Body of pancreas (tissue), 4 donors: ENCODE measurements around the gene ASMTL. TPM values are rescaled to one million over a fixed set of nuclear protein-coding genes. Genes with fewer than 3 reads are reported as not detected.

Source experiments
- ATAC-seq: fragments of 150-250 bp; one replicate; pipeline ENCODE4 v1.9.1; 2016
- DNase-seq, 4 donors: peaks; one replicate each; pipeline ENCODE4 v3.0.0-alpha.2; 2019
- H3K27ac ChIP-seq, 4 donors: fragments of 200-600 bp; sonication (generic); 1 replicate in 3 of 4; 2 replicates in 1 of 4; pipeline versions ENCODE4 v1.5.1 to v1.6.1; 2016 to 2019; ENCODE audit warnings: mild to moderate bottlenecking in 1 of 4, mixed read lengths in 1 of 4, moderate library complexity in 1 of 4
- H3K27me3 ChIP-seq, 2 donors: fragments of 200-600 bp; sonication (generic); one replicate each; pipeline ENCODE4 v1.6.0; 2016; ENCODE audit warnings: mild to moderate bottlenecking in 1 of 2
- H3K36me3 ChIP-seq, 2 donors: fragments of 200-600 bp; sonication (generic); replicated peaks in 1 of 2; 2 replicates each; pipeline ENCODE4 v1.5.1; 2016; ENCODE audit warnings: low read depth in 2 of 2; ENCODE audit not compliant: insufficient read depth in 1 of 2
- H3K4me1 ChIP-seq: fragments of 200-600 bp; sonication (generic); one replicate; pipeline ENCODE4 v1.6.0; 2016
- H3K4me3 ChIP-seq, 2 donors: fragments of 200-600 bp; sonication (generic); 1 replicate in 1 of 2; 2 replicates in 1 of 2; pipeline ENCODE4 v1.5.1; 2016 to 2019
- H3K9me3 ChIP-seq, 3 donors: fragments of 200-600 bp; sonication (generic); 1 replicate in 2 of 3; 2 replicates in 1 of 3; pipeline ENCODE4 v1.5.1; 2016
- POLR2A ChIP-seq, 3 donors: fragments of 450-650 bp; IDR thresholded peaks; one replicate each; pipeline ENCODE4 v1.6.1; 2016; ENCODE audit warnings: antibody characterized with exemption in 3 of 3, mild to moderate bottlenecking in 2 of 3
- WGBS, 2 donors: methylation state at CpG; one replicate each; pipeline ENCODE4 v1.1.5; 2017; 5-methylcytosine and 5-hydroxymethylcytosine counted together
- intact Hi-C: fragments of 100-400 bp; cut with DNase I; formaldehyde crosslinking; loops from one replicate; pipeline ENCODE4 v1.15.1; 2023
- total RNA-seq, 2 donors: library from RNA; depleted of rRNA; stranded (reverse); fragments of >200 nt; gene quantifications; one replicate each; pipeline ENCODE4 v1.1.0, GENCODE V29; 2016
- TF ChIP-seq, protein P1 (sequence below), 7 experiments: fragments of 450-650 bp in 4 of 7; fragments of 200-600 bp in 3 of 7; sonication (generic) in 3 of 7; IDR thresholded peaks; one replicate each; pipeline ENCODE4 v1.5.1; 2016 to 2019; ENCODE audit warnings: antibody characterized with exemption in 7 of 7

ASMTL gene
- total RNA-seq, 2 donors from 2014 or later: 16.5 to 18.9 TPM

GRCh38 chrX:1481636-1482529 is 29.2 kb upstream of the ASMTL start:
- no peaks in the 10 kb centered on the region for H3K9me3 ChIP-seq
- intact Hi-C loops: no loop called here
- H3K27me3 ChIP-seq: no peaks in the 10 kb centered on the region
- no peak overlapping the region for H3K4me3 ChIP-seq
- H3K27ac ChIP-seq: peak overlapping the region in 2 of 4 donors; percentile 14 to 56
- no peaks in the 10 kb centered on the region for H3K36me3 ChIP-seq
- no peaks in the 10 kb centered on the region for H3K4me1 ChIP-seq
- WGBS, 2 donors: 9 to 10% methylated on average over 24 to 26 of the region's 26 CpGs
- DNase-seq (peak; percentile 26 to 77 (median 38)), ATAC-seq (peak; percentile 66)
- TF ChIP-seq, protein P1, sequence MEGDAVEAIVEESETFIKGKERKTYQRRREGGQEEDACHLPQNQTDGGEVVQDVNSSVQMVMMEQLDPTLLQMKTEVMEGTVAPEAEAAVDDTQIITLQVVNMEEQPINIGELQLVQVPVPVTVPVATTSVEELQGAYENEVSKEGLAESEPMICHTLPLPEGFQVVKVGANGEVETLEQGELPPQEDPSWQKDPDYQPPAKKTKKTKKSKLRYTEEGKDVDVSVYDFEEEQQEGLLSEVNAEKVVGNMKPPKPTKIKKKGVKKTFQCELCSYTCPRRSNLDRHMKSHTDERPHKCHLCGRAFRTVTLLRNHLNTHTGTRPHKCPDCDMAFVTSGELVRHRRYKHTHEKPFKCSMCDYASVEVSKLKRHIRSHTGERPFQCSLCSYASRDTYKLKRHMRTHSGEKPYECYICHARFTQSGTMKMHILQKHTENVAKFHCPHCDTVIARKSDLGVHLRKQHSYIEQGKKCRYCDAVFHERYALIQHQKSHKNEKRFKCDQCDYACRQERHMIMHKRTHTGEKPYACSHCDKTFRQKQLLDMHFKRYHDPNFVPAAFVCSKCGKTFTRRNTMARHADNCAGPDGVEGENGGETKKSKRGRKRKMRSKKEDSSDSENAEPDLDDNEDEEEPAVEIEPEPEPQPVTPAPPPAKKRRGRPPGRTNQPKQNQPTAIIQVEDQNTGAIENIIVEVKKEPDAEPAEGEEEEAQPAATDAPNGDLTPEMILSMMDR (IDR thresholded peaks at IDR 0.05): no peak
- TF ChIP-seq POLR2A (IDR thresholded peaks at IDR 0.05): peak in 1 of 3 donors; percentile 21

DNA sequence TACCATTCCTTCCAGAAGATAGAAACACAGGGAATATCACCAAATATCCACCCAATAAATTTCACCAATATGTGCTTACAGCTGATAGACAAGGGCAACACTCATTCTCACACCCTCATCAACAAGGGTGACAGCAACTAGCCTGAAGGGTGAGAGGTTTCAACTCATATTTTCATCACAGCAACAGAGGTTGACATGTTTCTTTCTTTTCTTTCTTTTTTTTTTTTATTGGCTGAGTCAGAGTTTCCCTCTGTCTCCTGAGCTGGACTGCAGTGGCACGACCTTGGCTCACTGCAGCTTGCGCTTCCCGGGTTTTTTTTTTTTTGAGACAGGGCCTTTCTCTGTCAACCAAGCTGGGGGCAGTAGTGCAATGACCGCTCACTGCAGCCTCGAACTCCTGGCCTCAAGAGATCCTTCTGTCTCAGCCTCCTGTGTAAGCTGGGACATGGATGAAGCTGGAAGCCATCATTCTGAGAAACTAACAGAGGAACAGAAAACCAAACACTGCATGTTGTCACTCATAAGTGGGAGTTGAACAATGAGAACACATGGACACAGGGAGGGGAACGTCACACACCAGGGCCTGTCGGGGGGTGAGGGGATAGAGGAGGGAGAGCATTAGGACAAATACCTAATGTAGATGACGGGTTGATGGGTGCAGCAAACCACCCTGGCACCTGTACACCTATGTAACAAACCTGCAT is 27.5 kb upstream of the ASMTL start:
- ATAC-seq (no peak), DNase-seq (no peak)
- H3K4me3 ChIP-seq: no peak overlapping the region
- H3K4me1 ChIP-seq: no peaks in the 10 kb centered on the region
- H3K27me3 ChIP-seq: no peaks in the 10 kb centered on the region
- no peaks in the 10 kb centered on the region for H3K9me3 ChIP-seq
- TF ChIP-seq, protein P1 (IDR thresholded peaks at IDR 0.05): no peak
- TF ChIP-seq POLR2A (IDR thresholded peaks at IDR 0.05): no peak
- 67 to 76% methylated on average over 8 of the region's 8 CpGs for WGBS, 2 donors
- intact Hi-C loops: no loop called here
- no peak overlapping the region for H3K27ac ChIP-seq
- no peaks in the 10 kb centered on the region for H3K36me3 ChIP-seq

DNA sequence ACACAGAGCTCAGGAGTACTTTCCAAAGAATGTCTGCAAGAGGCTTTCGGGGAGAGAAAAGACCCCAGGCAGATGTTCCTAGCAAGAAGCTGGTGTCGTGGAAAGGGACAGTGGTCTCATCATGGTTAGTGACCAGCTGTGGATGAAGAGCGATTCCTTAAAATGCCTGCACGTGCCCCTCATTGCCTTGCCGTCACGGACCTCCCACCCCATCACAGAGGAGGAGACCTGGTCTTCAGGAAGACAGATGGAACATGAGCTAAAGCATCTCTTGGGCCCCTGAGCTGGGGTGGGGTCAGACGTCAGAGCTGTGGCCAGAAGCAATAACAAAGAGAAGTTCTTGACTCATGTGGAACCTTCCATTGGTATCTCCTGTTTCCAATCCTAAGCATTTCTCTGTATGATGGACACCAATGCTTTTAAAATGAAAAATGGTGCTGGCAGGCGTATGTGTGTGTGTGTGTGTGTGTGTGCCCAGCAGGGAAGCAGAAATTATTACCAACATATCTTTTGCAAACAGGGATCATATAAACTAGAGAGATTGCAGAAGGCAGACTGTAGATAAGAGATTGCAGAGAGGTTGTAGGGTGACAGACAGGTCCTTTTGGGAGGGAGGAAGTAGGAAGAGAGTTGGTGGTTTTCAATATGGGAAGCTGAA is 25.2 kb upstream of the ASMTL start:
- WGBS, 2 donors: 53 to 54% methylated on average over 8 of the region's 8 CpGs
- Histone ChIP-seq H3K9me3 (no peaks in the 10 kb centered on the region), H3K27me3 (no peaks in the 10 kb centered on the region), H3K27ac (no peak overlapping the region), H3K4me3 (no peak overlapping the region), H3K4me1 (no peaks in the 10 kb centered on the region), H3K36me3 (no peaks in the 10 kb centered on the region)
- TF ChIP-seq, protein P1 (IDR thresholded peaks at IDR 0.05): no peak
- no peak for TF ChIP-seq POLR2A (IDR thresholded peaks at IDR 0.05)
- DNase-seq (no peak), ATAC-seq (no peak)
- intact Hi-C loops: no loop called here

DNA sequence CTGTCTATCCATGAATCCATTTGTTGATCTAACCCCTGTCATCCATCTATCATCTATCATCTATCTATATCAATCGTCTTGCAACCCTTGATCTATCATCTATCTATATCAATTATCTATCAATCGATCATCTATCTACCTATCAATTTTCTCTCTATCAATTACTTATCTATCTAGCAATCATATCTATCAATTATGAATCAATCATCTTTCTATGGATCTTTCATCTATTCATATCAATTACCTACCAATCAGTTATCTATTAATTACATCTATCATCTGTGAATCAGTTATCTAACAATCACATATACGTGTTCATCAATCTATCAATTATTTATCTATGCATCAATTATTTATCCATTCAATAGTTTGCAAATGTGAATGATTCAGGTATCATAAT is 24.5 kb upstream of the ASMTL start:
- H3K4me3 ChIP-seq: no peak overlapping the region
- 23 to 42% methylated on average over 3 of the region's 3 CpGs for WGBS, 2 donors
- H3K27me3 ChIP-seq: no peaks in the 10 kb centered on the region
- no peak for TF ChIP-seq POLR2A (IDR thresholded peaks at IDR 0.05)
- TF ChIP-seq, protein P1 (IDR thresholded peaks at IDR 0.05): no peak
- intact Hi-C loops: no loop called here
- DNase-seq: no peak
- no peaks in the 10 kb centered on the region for H3K9me3 ChIP-seq
- no peaks in the 10 kb centered on the region for H3K4me1 ChIP-seq
- no peaks in the 10 kb centered on the region for H3K36me3 ChIP-seq
- ATAC-seq: no peak
- no peak overlapping the region for H3K27ac ChIP-seq
